ENCODE data around the gene CMTM3.
A peak's percentile ranks its signal among the peaks of the same experiment; 100 is the strongest.
"Not testable (repeated sequence)": the region's sequence is repeated elsewhere in the genome, so short reads cannot be mapped to it uniquely, and the experiment has no call there.

The CMTM3 gene

GRCh38 chr16:66637806-66638205, 33.3 kb downstream of the CMTM3 start:
- no peak for DNase-seq

- no peak for DNase-seq
These were observed 34.8 kb downstream of the CMTM3 start for GRCh38 chr16:66639091-66639885.

GRCh38 chr16:66640724-66641314, 36.3 kb downstream of the CMTM3 start:
- DNase-seq, result no peak

GRCh38 chr16:66641387-66641786, 36.9 kb downstream of the CMTM3 start:
- no peak for DNase-seq

GRCh38 chr16:66647866-66648265, 43.4 kb downstream of the CMTM3 start:
- DNase-seq, result no peak

GRCh38 chr16:66649167-66649566, 44.7 kb downstream of the CMTM3 start:
- DNase-seq, result no peak

GRCh38 chr16:66649636-66650205, 45.2 kb downstream of the CMTM3 start:
- DNase-seq, result no peak

- DNase-seq, result peak; percentile 87
These were observed 46.4 kb downstream of the CMTM3 start for GRCh38 chr16:66650707-66651473.

- no peak for DNase-seq
These were observed 46.9 kb downstream of the CMTM3 start for GRCh38 chr16:66651474-66651765.

GRCh38 chr16:66651965-66652364, 47.5 kb downstream of the CMTM3 start:
- DNase-seq, result no peak

- DNase-seq, result no peak
These were observed 48.3 kb downstream of the CMTM3 start for GRCh38 chr16:66652661-66653360.

- no peak for DNase-seq
These were observed 49.3 kb downstream of the CMTM3 start for GRCh38 chr16:66653581-66654350.

- no peak for DNase-seq
These were observed 52.0 kb downstream of the CMTM3 start for GRCh38 chr16:66656547-66656946.

- DNase-seq, result no peak
These were observed 53.8 kb downstream of the CMTM3 start for GRCh38 chr16:66658143-66658859.

- DNase-seq, result no peak
These were observed 54.3 kb downstream of the CMTM3 start for GRCh38 chr16:66658860-66659190.

- no peak for DNase-seq
These were observed 56.1 kb downstream of the CMTM3 start for GRCh38 chr16:66660422-66661209.

- no peak for DNase-seq
These were observed 56.7 kb downstream of the CMTM3 start for GRCh38 chr16:66661210-66661560.

- not testable (repeated sequence) for DNase-seq
These were observed 57.3 kb downstream of the CMTM3 start for GRCh38 chr16:66661671-66662346.

GRCh38 chr16:66662445-66663194, 58.1 kb downstream of the CMTM3 start:
- DNase-seq, result peak; percentile 12

All from activated CD4-positive, alpha-beta T cell treated with anti-CD3 and anti-CD28 coated beads, Interleukin-2, amount 50 U/mL, for 16 hours (primary cell).